HL-60 (cell line): ENCODE measurements around the gene ALK.

Experiments
- GABPA ChIP-seq: IDR thresholded peaks from 2 replicates; pipeline ENCODE4 v1.6.1; 2012; ENCODE audit warnings: low read depth
- POLR2AphosphoS5 ChIP-seq: IDR thresholded peaks from 2 replicates; pipeline ENCODE4 v1.6.1; 2012; ENCODE audit warnings: low read depth
- TF ChIP-seq, protein P1 (sequence below): IDR thresholded peaks from one replicate; pipeline ENCODE4 v1.5.1; 2011; ENCODE audit warnings: low read length, control low read depth, inconsistent platforms; ENCODE audit not compliant: insufficient read depth
- TF ChIP-seq, protein P2 (sequence below): IDR thresholded peaks from 2 replicates; pipeline ENCODE4 v1.6.1; 2012; ENCODE audit warnings: low read depth; ENCODE audit not compliant: insufficient replicate concordance

DNA sequence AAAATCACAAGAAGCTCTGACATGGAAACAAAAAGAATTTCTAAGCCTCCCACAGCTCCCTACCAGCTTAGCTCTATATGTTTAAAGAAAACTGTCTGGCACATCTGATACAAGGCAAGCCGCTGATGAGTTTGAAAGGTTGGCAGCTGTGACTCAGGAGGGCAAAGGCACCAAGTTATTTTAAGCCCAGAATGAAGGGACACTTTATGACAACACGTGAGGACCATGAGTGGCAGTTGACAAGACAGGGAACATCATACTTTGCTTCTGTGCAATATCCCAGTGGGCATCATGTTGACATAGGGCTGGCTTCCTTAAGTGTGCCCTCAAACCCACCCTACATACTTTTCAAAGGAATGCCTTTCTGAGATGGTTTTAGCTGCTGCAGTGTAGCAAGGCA lies 533.3 kb downstream of the ALK start:
- TF ChIP-seq POLR2AphosphoS5 (no peak), GABPA (no peak)
- TF ChIP-seq, protein P1, sequence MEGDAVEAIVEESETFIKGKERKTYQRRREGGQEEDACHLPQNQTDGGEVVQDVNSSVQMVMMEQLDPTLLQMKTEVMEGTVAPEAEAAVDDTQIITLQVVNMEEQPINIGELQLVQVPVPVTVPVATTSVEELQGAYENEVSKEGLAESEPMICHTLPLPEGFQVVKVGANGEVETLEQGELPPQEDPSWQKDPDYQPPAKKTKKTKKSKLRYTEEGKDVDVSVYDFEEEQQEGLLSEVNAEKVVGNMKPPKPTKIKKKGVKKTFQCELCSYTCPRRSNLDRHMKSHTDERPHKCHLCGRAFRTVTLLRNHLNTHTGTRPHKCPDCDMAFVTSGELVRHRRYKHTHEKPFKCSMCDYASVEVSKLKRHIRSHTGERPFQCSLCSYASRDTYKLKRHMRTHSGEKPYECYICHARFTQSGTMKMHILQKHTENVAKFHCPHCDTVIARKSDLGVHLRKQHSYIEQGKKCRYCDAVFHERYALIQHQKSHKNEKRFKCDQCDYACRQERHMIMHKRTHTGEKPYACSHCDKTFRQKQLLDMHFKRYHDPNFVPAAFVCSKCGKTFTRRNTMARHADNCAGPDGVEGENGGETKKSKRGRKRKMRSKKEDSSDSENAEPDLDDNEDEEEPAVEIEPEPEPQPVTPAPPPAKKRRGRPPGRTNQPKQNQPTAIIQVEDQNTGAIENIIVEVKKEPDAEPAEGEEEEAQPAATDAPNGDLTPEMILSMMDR: no peak
- TF ChIP-seq, protein P2, sequence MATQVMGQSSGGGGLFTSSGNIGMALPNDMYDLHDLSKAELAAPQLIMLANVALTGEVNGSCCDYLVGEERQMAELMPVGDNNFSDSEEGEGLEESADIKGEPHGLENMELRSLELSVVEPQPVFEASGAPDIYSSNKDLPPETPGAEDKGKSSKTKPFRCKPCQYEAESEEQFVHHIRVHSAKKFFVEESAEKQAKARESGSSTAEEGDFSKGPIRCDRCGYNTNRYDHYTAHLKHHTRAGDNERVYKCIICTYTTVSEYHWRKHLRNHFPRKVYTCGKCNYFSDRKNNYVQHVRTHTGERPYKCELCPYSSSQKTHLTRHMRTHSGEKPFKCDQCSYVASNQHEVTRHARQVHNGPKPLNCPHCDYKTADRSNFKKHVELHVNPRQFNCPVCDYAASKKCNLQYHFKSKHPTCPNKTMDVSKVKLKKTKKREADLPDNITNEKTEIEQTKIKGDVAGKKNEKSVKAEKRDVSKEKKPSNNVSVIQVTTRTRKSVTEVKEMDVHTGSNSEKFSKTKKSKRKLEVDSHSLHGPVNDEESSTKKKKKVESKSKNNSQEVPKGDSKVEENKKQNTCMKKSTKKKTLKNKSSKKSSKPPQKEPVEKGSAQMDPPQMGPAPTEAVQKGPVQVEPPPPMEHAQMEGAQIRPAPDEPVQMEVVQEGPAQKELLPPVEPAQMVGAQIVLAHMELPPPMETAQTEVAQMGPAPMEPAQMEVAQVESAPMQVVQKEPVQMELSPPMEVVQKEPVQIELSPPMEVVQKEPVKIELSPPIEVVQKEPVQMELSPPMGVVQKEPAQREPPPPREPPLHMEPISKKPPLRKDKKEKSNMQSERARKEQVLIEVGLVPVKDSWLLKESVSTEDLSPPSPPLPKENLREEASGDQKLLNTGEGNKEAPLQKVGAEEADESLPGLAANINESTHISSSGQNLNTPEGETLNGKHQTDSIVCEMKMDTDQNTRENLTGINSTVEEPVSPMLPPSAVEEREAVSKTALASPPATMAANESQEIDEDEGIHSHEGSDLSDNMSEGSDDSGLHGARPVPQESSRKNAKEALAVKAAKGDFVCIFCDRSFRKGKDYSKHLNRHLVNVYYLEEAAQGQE: no peak
